ENCODE data around the gene KLHDC4. TPM values are rescaled to one million over a fixed set of nuclear protein-coding genes. Genes with fewer than 3 reads are reported as not detected.

The KLHDC4 gene
- total RNA-seq, 3 donors from 2014 or later (not counting 1 experiment from before 2014, with no cell fraction given) = 210 to 311 (median 210) TPM

DNA sequence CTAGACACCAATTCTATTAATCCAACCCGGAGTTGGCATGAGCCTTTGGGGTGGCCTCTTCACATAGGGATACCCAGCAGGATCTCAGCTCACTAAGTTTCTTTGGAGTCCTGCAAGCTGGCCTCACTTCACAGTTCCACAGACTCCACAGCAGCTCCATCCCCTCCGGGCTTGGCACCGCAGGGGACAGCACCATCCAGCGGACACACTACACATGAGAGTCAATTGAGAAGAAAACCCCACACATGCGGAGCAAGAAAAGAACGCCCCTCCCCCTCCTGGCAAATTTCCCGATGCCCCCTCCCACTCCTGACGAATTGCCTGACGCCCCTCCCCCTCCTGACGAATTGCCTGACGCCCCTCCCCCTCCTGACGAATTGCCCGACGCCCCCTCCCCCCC lies 31.1 kb downstream of the KLHDC4 start:
- H3K27me3 ChIP-seq (ENCODE audit: control insufficient read depth, insufficient read depth, low read length) = no peaks in the 10 kb centered on the region
- TF ChIP-seq, protein P1, sequence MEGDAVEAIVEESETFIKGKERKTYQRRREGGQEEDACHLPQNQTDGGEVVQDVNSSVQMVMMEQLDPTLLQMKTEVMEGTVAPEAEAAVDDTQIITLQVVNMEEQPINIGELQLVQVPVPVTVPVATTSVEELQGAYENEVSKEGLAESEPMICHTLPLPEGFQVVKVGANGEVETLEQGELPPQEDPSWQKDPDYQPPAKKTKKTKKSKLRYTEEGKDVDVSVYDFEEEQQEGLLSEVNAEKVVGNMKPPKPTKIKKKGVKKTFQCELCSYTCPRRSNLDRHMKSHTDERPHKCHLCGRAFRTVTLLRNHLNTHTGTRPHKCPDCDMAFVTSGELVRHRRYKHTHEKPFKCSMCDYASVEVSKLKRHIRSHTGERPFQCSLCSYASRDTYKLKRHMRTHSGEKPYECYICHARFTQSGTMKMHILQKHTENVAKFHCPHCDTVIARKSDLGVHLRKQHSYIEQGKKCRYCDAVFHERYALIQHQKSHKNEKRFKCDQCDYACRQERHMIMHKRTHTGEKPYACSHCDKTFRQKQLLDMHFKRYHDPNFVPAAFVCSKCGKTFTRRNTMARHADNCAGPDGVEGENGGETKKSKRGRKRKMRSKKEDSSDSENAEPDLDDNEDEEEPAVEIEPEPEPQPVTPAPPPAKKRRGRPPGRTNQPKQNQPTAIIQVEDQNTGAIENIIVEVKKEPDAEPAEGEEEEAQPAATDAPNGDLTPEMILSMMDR (IDR thresholded peaks at IDR 0.05) = no peak
- H3K36me3 ChIP-seq (ENCODE audit: control insufficient read depth, insufficient read depth, low read length) = peaks cover 33% of the 10 kb centered on the region
- Mint-ChIP-seq H3K36me3 (no peaks in the 10 kb centered on the region), H3K27me3 (ENCODE audit: low read depth in 2 of 2) (no peaks in the 10 kb centered on the region), H3K4me1 (peaks cover 27 to 34% of the 10 kb centered on the region in 2 donors), H3K27ac (peak overlapping the region; percentile 44 to 53), H3K4me3 (peak overlapping the region; percentile 17), H3K9me3 (no peaks in the 10 kb centered on the region)
- intact Hi-C loops (cut with micrococcal nuclease) = no loop called here
- no peak overlapping the region for H3K27ac ChIP-seq (ENCODE audit: low read length)
- ATAC-seq (no peak), DNase-seq (no peak)
- no peak overlapping the region for H3K4me3 ChIP-seq (ENCODE audit: low read length)
- WGBS (ENCODE audit: insufficient coverage) = 89% methylated on average over 8 of the region's 14 CpGs
- H3K4me1 ChIP-seq (ENCODE audit: control insufficient read depth, insufficient read depth, low read length) = peaks cover 16% of the 10 kb centered on the region
- H3K9me3 ChIP-seq (ENCODE audit: control insufficient read depth, insufficient read depth, low read length) = no peaks in the 10 kb centered on the region

DNA sequence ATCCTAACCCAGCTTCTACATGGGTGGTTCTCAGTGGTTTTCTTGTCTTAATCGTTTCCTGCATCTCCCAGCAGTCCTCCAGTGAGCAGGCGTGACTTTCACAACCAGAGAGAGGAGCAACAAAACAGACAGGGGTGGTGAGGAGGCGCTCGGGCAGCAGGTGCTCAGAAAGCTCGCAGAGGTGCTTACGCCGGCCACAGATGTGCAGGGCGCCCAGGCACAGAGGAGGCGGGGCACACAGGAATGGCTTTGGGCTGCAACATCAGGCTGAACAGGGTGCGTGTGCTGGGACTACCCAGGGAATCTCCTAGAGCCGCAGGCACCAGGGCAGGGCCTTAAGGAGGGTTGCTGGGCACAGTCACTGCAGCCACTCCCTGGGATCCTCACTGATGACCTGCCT lies 32.6 kb downstream of the KLHDC4 start:
- Mint-ChIP-seq H3K36me3 (peaks cover under 1% of the 10 kb centered on the region), H3K4me1 (peaks cover 27 to 39% of the 10 kb centered on the region in 2 donors), H3K9me3 (no peaks in the 10 kb centered on the region), H3K27me3 (ENCODE audit: low read depth in 2 of 2) (no peaks in the 10 kb centered on the region), H3K4me3 (peak overlapping the region; percentile 31), H3K27ac (peak overlapping the region; percentile 52 to 71)
- no peak overlapping the region for H3K27ac ChIP-seq (ENCODE audit: low read length)
- no peaks in the 10 kb centered on the region for H3K9me3 ChIP-seq (ENCODE audit: control insufficient read depth, insufficient read depth, low read length)
- peaks cover 16% of the 10 kb centered on the region for H3K4me1 ChIP-seq (ENCODE audit: control insufficient read depth, insufficient read depth, low read length)
- peak in 1 of 2 donors; percentile 35 for DNase-seq
- H3K36me3 ChIP-seq (ENCODE audit: control insufficient read depth, insufficient read depth, low read length) = peaks cover 41% of the 10 kb centered on the region
- intact Hi-C loops (cut with micrococcal nuclease) = no loop called here
- H3K27me3 ChIP-seq (ENCODE audit: control insufficient read depth, insufficient read depth, low read length) = no peaks in the 10 kb centered on the region
- TF ChIP-seq, protein P1 (IDR thresholded peaks at IDR 0.05) = no peak
- no peak overlapping the region for H3K4me3 ChIP-seq (ENCODE audit: low read length)
- peak; percentile 45 to 68 (median 64) for ATAC-seq
- 51% methylated on average over 11 of the region's 11 CpGs for WGBS (ENCODE audit: insufficient coverage)

DNA sequence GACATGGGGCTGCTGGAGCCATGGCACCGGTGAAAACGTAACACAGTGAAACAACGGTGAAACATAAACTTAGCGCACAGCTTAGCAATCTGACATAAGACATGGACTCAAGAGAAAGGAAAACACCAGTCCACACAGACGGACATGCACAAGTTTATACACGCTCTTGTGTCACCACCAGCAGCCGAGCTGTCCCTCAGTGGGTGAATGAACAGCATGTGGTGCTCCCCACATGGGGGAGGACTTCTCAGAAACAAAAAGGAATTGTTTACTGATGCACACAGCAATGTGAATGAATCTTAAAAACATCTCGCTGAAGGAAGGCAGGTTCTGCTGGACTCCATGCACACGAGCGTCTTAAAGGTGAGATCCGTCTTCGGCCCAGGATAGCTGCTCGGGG lies 34.2 kb downstream of the KLHDC4 start:
- Histone ChIP-seq H3K9me3 (ENCODE audit: control insufficient read depth, insufficient read depth, low read length) (no peaks in the 10 kb centered on the region), H3K27me3 (ENCODE audit: control insufficient read depth, insufficient read depth, low read length) (no peaks in the 10 kb centered on the region), H3K27ac (ENCODE audit: low read length) (no peak overlapping the region), H3K4me1 (ENCODE audit: control insufficient read depth, insufficient read depth, low read length) (peaks cover 16% of the 10 kb centered on the region), H3K4me3 (ENCODE audit: low read length) (no peak overlapping the region), H3K36me3 (ENCODE audit: control insufficient read depth, insufficient read depth, low read length) (peaks cover 47% of the 10 kb centered on the region)
- no peaks in the 10 kb centered on the region for H3K27me3 Mint-ChIP-seq (ENCODE audit: low read depth in 2 of 2)
- H3K4me1 Mint-ChIP-seq = peaks cover 41 to 48% of the 10 kb centered on the region in 2 donors
- no peak for ATAC-seq
- intact Hi-C loops (cut with micrococcal nuclease) = no loop called here
- H3K9me3 Mint-ChIP-seq = no peaks in the 10 kb centered on the region
- WGBS (ENCODE audit: insufficient coverage) = 97% methylated on average over 13 of the region's 13 CpGs
- TF ChIP-seq, protein P1 (IDR thresholded peaks at IDR 0.05) = no peak
- H3K27ac Mint-ChIP-seq = peak overlapping the region; percentile 60 to 63
- no peak for DNase-seq
- H3K4me3 Mint-ChIP-seq = no peak overlapping the region
- H3K36me3 Mint-ChIP-seq = peaks cover 12% of the 10 kb centered on the region

Data from natural killer cell (primary cell).